ENCODE results near the gene PKD2.

The PKD2 gene

GRCh38 chr4:87974856-87975462, 32.5 kb upstream of the PKD2 start:
- H3K4me1 ChIP-seq (ENCODE audit: control insufficient read depth in 5 of 5, insufficient read depth in 5 of 5, low read length in 5 of 5): peaks cover 0 to 4% (median 3%) of the 10 kb centered on the region in 5 donors
- no peaks in the 10 kb centered on the region for H3K9me3 ChIP-seq (ENCODE audit: control insufficient read depth in 5 of 5, low read length in 5 of 5)
- no peaks in the 10 kb centered on the region for H3K36me3 ChIP-seq (ENCODE audit: control insufficient read depth in 5 of 5, insufficient read depth in 5 of 5, low read length in 5 of 5)
- H3K27ac ChIP-seq (ENCODE audit: low read depth, low read length): no peak overlapping the region
- no peak overlapping the region for H3K9ac ChIP-seq (ENCODE audit: low read length in 5 of 5)
- H3K4me3 ChIP-seq (ENCODE audit: low read depth in 1 of 5, low read length in 5 of 5): no peak overlapping the region
- peaks cover 0 to 6% (median 0%) of the 10 kb centered on the region in 5 donors for H3K27me3 ChIP-seq (ENCODE audit: control insufficient read depth in 5 of 5, insufficient read depth in 4 of 5, low read length in 5 of 5)

DNA sequence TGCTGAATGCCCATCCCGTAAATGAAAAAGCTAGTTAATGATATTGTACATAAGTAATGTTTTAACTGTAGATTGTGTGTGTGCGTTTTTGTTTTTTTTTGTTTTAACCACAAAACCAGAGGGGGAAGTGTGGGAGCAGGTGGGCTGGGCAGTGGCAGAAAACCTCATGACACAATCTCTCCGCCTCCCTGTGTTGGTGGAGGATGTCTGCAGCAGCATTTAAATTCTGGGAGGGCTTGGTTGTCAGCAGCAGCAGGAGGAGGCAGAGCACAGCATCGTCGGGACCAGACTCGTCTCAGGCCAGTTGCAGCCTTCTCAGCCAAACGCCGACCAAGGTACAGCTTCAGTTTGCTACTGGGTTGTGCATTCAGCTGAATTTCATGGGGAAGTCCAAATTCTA, 32.0 kb upstream of the PKD2 start, which contains the start of gene SPP1:
SPP1 (plus strand) TSS at position 249 of the 400 bp plus-strand sequence. CDS start 1,182 bp downstream, outside the sequence.
- H3K27me3 ChIP-seq (ENCODE audit: control insufficient read depth in 5 of 5, insufficient read depth in 4 of 5, low read length in 5 of 5): peaks cover 0 to 6% (median 0%) of the 10 kb centered on the region in 5 donors
- no peak within 1 kb of the TSS for H3K9ac ChIP-seq (ENCODE audit: low read length in 5 of 5)
- peaks cover 0 to 4% (median 3%) of the 10 kb centered on the region in 5 donors for H3K4me1 ChIP-seq (ENCODE audit: control insufficient read depth in 5 of 5, insufficient read depth in 5 of 5, low read length in 5 of 5)
- H3K36me3 ChIP-seq (ENCODE audit: control insufficient read depth in 5 of 5, insufficient read depth in 5 of 5, low read length in 5 of 5): no peaks in the 10 kb centered on the region
- H3K27ac ChIP-seq (ENCODE audit: low read depth, low read length): no peak within 1 kb of the TSS
- no peak within 1 kb of the TSS for H3K4me3 ChIP-seq (ENCODE audit: low read depth in 1 of 5, low read length in 5 of 5)
- H3K9me3 ChIP-seq (ENCODE audit: control insufficient read depth in 5 of 5, low read length in 5 of 5): no peaks in the 10 kb centered on the region

GRCh38 chr4:87977521-87978278, 29.7 kb upstream of the PKD2 start:
- H3K27ac ChIP-seq (ENCODE audit: low read depth, low read length): no peak overlapping the region
- H3K9me3 ChIP-seq (ENCODE audit: control insufficient read depth in 5 of 5, low read length in 5 of 5): no peaks in the 10 kb centered on the region
- H3K4me1 ChIP-seq (ENCODE audit: control insufficient read depth in 5 of 5, insufficient read depth in 5 of 5, low read length in 5 of 5): peaks cover 0 to 4% (median 3%) of the 10 kb centered on the region in 5 donors
- no peak overlapping the region for H3K9ac ChIP-seq (ENCODE audit: low read length in 5 of 5)
- H3K27me3 ChIP-seq (ENCODE audit: control insufficient read depth in 5 of 5, insufficient read depth in 4 of 5, low read length in 5 of 5): peaks cover 0 to 6% (median 0%) of the 10 kb centered on the region in 5 donors
- H3K36me3 ChIP-seq (ENCODE audit: control insufficient read depth in 5 of 5, insufficient read depth in 5 of 5, low read length in 5 of 5): no peaks in the 10 kb centered on the region
- H3K4me3 ChIP-seq (ENCODE audit: low read depth in 1 of 5, low read length in 5 of 5): no peak overlapping the region

DNA sequence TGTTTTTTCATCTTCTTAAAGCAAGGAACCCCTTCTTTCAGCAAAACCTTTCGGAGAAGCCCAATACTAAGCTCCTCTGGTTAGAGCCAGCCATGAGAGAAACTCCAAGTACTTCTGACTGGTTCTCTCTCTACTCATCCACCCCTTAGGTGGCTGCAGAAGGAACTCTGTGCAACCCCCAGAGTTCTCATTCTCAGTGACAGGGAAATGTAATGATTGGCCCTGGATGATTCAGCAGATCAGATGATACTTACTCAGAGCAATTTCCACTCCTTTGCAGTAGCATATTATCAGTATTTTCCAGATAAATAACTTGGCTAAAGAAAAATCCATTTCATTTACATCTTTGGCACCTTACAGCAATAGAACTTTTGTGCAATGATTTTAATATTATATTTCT, 28.8 kb upstream of the PKD2 start:
- Histone ChIP-seq H3K27ac (ENCODE audit: low read depth, low read length) (no peak overlapping the region), H3K27me3 (ENCODE audit: control insufficient read depth in 5 of 5, insufficient read depth in 4 of 5, low read length in 5 of 5) (peaks cover 0 to 6% (median 0%) of the 10 kb centered on the region in 5 donors), H3K9ac (ENCODE audit: low read length in 5 of 5) (no peak overlapping the region), H3K4me3 (ENCODE audit: low read depth in 1 of 5, low read length in 5 of 5) (no peak overlapping the region), H3K9me3 (ENCODE audit: control insufficient read depth in 5 of 5, low read length in 5 of 5) (no peaks in the 10 kb centered on the region), H3K4me1 (ENCODE audit: control insufficient read depth in 5 of 5, insufficient read depth in 5 of 5, low read length in 5 of 5) (peaks cover 0 to under 1% (median 0%) of the 10 kb centered on the region in 5 donors), H3K36me3 (ENCODE audit: control insufficient read depth in 5 of 5, insufficient read depth in 5 of 5, low read length in 5 of 5) (no peaks in the 10 kb centered on the region)

DNA sequence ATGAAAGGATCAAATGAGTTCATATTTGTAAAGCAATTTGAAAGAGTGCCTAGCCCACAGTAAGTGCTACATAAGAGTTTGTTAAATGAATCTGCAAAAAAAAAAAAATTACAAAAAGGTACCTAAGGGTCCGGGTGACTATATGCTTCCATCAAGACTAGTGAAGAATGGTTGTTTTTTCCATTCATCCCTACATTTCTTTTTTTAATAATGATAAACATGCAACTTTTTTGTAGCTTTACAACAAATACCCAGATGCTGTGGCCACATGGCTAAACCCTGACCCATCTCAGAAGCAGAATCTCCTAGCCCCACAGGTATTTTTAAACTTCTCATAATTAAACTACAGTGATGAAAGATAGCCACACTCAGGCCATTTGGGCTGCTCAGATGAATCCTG, 27.6 kb upstream of the PKD2 start:
- no peaks in the 10 kb centered on the region for H3K9me3 ChIP-seq (ENCODE audit: control insufficient read depth in 5 of 5, low read length in 5 of 5)
- H3K9ac ChIP-seq (ENCODE audit: low read length in 5 of 5): no peak overlapping the region
- H3K36me3 ChIP-seq (ENCODE audit: control insufficient read depth in 5 of 5, insufficient read depth in 5 of 5, low read length in 5 of 5): no peaks in the 10 kb centered on the region
- H3K27ac ChIP-seq (ENCODE audit: low read depth, low read length): no peak overlapping the region
- peaks cover 0 to 6% (median 0%) of the 10 kb centered on the region in 5 donors for H3K27me3 ChIP-seq (ENCODE audit: control insufficient read depth in 5 of 5, insufficient read depth in 4 of 5, low read length in 5 of 5)
- H3K4me1 ChIP-seq (ENCODE audit: control insufficient read depth in 5 of 5, insufficient read depth in 5 of 5, low read length in 5 of 5): no peaks in the 10 kb centered on the region
- H3K4me3 ChIP-seq (ENCODE audit: low read depth in 1 of 5, low read length in 5 of 5): no peak overlapping the region

DNA sequence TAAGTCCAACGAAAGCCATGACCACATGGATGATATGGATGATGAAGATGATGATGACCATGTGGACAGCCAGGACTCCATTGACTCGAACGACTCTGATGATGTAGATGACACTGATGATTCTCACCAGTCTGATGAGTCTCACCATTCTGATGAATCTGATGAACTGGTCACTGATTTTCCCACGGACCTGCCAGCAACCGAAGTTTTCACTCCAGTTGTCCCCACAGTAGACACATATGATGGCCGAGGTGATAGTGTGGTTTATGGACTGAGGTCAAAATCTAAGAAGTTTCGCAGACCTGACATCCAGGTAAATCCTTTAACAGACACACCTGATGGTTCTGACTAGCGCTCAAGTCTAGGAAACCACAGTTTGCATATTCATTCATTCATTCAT, 25.9 kb upstream of the PKD2 start:
- no peak overlapping the region for H3K27ac ChIP-seq (ENCODE audit: low read depth, low read length)
- no peak overlapping the region for H3K9ac ChIP-seq (ENCODE audit: low read length in 5 of 5)
- H3K36me3 ChIP-seq (ENCODE audit: control insufficient read depth in 5 of 5, insufficient read depth in 5 of 5, low read length in 5 of 5): no peaks in the 10 kb centered on the region
- no peaks in the 10 kb centered on the region for H3K9me3 ChIP-seq (ENCODE audit: control insufficient read depth in 5 of 5, low read length in 5 of 5)
- no peaks in the 10 kb centered on the region for H3K27me3 ChIP-seq (ENCODE audit: control insufficient read depth in 5 of 5, insufficient read depth in 4 of 5, low read length in 5 of 5)
- H3K4me1 ChIP-seq (ENCODE audit: control insufficient read depth in 5 of 5, insufficient read depth in 5 of 5, low read length in 5 of 5): no peaks in the 10 kb centered on the region
- H3K4me3 ChIP-seq (ENCODE audit: low read depth in 1 of 5, low read length in 5 of 5): no peak overlapping the region

DNA sequence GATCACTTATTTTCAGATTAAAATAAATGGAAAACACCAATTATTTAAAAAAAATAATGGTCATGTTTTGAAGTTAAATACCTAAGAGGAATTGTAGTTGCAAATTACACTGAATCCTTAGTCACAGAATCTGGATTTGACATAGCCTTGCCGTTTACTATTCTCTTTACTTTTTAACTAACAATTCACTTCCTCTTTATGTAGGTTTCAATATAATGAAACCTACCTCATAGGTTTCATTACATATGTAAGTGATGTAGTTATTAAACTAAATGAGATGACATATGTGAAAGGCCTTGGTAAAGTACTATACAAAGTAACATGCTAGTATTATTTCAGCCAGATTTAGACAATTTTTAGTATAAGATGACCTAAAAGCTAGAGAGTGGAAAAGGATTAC, 25.4 kb upstream of the PKD2 start:
- Histone ChIP-seq H3K27me3 (ENCODE audit: control insufficient read depth in 5 of 5, insufficient read depth in 4 of 5, low read length in 5 of 5) (no peaks in the 10 kb centered on the region), H3K9me3 (ENCODE audit: control insufficient read depth in 5 of 5, low read length in 5 of 5) (no peaks in the 10 kb centered on the region), H3K9ac (ENCODE audit: low read length in 5 of 5) (no peak overlapping the region), H3K4me3 (ENCODE audit: low read depth in 1 of 5, low read length in 5 of 5) (no peak overlapping the region), H3K27ac (ENCODE audit: low read depth, low read length) (no peak overlapping the region), H3K36me3 (ENCODE audit: control insufficient read depth in 5 of 5, insufficient read depth in 5 of 5, low read length in 5 of 5) (no peaks in the 10 kb centered on the region), H3K4me1 (ENCODE audit: control insufficient read depth in 5 of 5, insufficient read depth in 5 of 5, low read length in 5 of 5) (no peaks in the 10 kb centered on the region)

- Histone ChIP-seq H3K9me3 (ENCODE audit: control insufficient read depth in 5 of 5, low read length in 5 of 5) (no peaks in the 10 kb centered on the region), H3K4me3 (ENCODE audit: low read depth in 1 of 5, low read length in 5 of 5) (no peak overlapping the region), H3K4me1 (ENCODE audit: control insufficient read depth in 5 of 5, insufficient read depth in 5 of 5, low read length in 5 of 5) (no peaks in the 10 kb centered on the region), H3K27ac (ENCODE audit: low read depth, low read length) (no peak overlapping the region), H3K9ac (ENCODE audit: low read length in 5 of 5) (no peak overlapping the region), H3K36me3 (ENCODE audit: control insufficient read depth in 5 of 5, insufficient read depth in 5 of 5, low read length in 5 of 5) (no peaks in the 10 kb centered on the region), H3K27me3 (ENCODE audit: control insufficient read depth in 5 of 5, insufficient read depth in 4 of 5, low read length in 5 of 5) (no peaks in the 10 kb centered on the region)
Observed at GRCh38 chr4:87982446-87983010, 24.9 kb upstream of the PKD2 start.

DNA sequence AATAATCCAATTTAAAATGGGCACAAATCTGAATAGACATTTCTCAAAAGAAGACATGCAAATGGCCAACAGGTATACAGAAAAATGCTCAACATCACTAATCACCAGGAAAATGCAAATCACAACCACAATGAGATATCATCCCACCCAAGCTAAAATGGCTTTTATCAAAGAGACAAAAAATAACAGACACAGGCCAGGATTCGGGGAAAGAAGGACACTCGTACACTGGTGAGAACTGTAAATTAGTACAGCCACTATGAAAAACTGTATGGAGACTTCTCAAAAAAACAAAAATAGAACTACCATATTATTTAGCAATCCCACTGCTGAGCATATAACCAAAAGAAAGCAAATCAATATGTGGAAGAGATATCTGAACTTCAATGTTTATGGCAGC, 23.4 kb upstream of the PKD2 start:
- Histone ChIP-seq H3K4me1 (ENCODE audit: control insufficient read depth in 5 of 5, insufficient read depth in 5 of 5, low read length in 5 of 5) (no peaks in the 10 kb centered on the region), H3K4me3 (ENCODE audit: low read depth in 1 of 5, low read length in 5 of 5) (no peak overlapping the region), H3K9me3 (ENCODE audit: control insufficient read depth in 5 of 5, low read length in 5 of 5) (no peaks in the 10 kb centered on the region), H3K27me3 (ENCODE audit: control insufficient read depth in 5 of 5, insufficient read depth in 4 of 5, low read length in 5 of 5) (no peaks in the 10 kb centered on the region), H3K9ac (ENCODE audit: low read length in 5 of 5) (no peak overlapping the region), H3K36me3 (ENCODE audit: control insufficient read depth in 5 of 5, insufficient read depth in 5 of 5, low read length in 5 of 5) (no peaks in the 10 kb centered on the region), H3K27ac (ENCODE audit: low read depth, low read length) (no peak overlapping the region)

Measured in subcutaneous abdominal adipose tissue (tissue), 5 donors.